Pancreas (tissue), 10 donors: ENCODE results near the gene ATF7IP2. TPM values are rescaled to one million over a fixed set of nuclear protein-coding genes. Genes with fewer than 3 reads are reported as not detected.

Experiments used
- ATAC-seq, 4 donors: fragments of 200-7000 bp; cut with Tn5 transposase; one replicate each; pipeline versions ENCODE4 v1.8.0 to v1.9.1; 2020; ENCODE audit warnings: mild to moderate bottlenecking in 4 of 4, moderate library complexity in 4 of 4
- DNase-seq, 6 donors: peaks; one replicate each; pipeline ENCODE4 v3.0.0-alpha.2; 2020
- FAIRE-seq: peaks from 2 replicates; lab custom pipeline; 2012; peaks lifted over from hg19 to GRCh38; lab: Jason Lieb, UNC
- H3K27ac ChIP-seq, 4 donors: fragments of 200-600 bp; sonication (generic); 1 replicate in 3 of 4; 2 replicates in 1 of 4; pipeline versions ENCODE4 v1.5.0 to v1.8.0; 2020
- H3K27me3 ChIP-seq, 4 donors: fragments of 200-600 bp; one replicate each; pipeline ENCODE4 v1.8.0; 2021
- H3K36me3 ChIP-seq, 3 donors: fragments of 200-600 bp; sonication (generic) in 1 of 3; one replicate each; pipeline versions ENCODE4 v1.5.0 to v1.8.0; 2020 to 2021
- H3K4me1 ChIP-seq, 3 donors: fragments of 200-600 bp; one replicate each; pipeline ENCODE4 v1.8.0; 2021
- H3K4me3 ChIP-seq, 4 donors: fragments of 200-600 bp; sonication (generic) in 2 of 4; one replicate each; pipeline versions ENCODE4 v1.5.0 to v1.8.0; 2020 to 2021
- H3K9me3 ChIP-seq, 4 donors: fragments of 200-600 bp; one replicate each; pipeline ENCODE4 v1.8.0; 2021
- WGBS, 2 donors: extraction: QIAGEN DNeasy Blood & Tissue Kit; methylation state at CpG; one replicate each; pipeline ENCODE4 v1.1.7; 2013; 5-methylcytosine and 5-hydroxymethylcytosine counted together
- intact Hi-C, 3 donors: fragments of 100-400 bp; cut with DNase I; formaldehyde crosslinking; loops; one replicate each; pipeline versions ENCODE4 v1.11.1 to v1.14.2; 2022
- polyA plus RNA-seq, 2 donors: library from polyadenylated mRNA; stranded (reverse); fragments of 200-250 nt; gene quantifications; one replicate each; pipeline ENCODE4 v1.2.3, GENCODE V29; 2013
- total RNA-seq, 6 donors: library from RNA; stranded (reverse); fragmentation: NEBNext Ultra II Directional in 4 of 6; extraction: Animal tissue kit (Norgen Biotek cat#: 25700) in 4 of 6; gene quantifications; one replicate each; pipeline versions ENCODE4 v1.2.1 to v1.2.4, GENCODE V29; 2021 to 2023
- TF ChIP-seq, protein P1 (sequence below), 4 donors: fragments of 200-600 bp; sonication (generic) in 3 of 4; IDR thresholded peaks; one replicate each; pipeline versions ENCODE4 v1.5.0 to v1.8.0; 2021; ENCODE audit warnings: antibody characterized with exemption in 4 of 4
- donor health status: healthy with polysubstance abuse.
- donor health status: DM: no; HTN: no; CAD: no; lungs with moderate emphysema.
- donor health status: DM: no; HTN: no; CAD: no.
- donor health status: control.
- donor health status: control.
- donor health status: Bipolar disorder and iron deficiency.
- donor health status: DM: yes; HTN: yes; CAD: no.
- donor health status: DM: no; HTN: no; CAD: no.
- donor health status: DM: no; HTN: no; CAD: no.
- donor health status: DM: yes; HTN: yes; CAD: no.

ATF7IP2 gene
- total and polyA plus RNA-seq, 8 donors: 11.0 to 37.4 (median 16.6) TPM

DNA sequence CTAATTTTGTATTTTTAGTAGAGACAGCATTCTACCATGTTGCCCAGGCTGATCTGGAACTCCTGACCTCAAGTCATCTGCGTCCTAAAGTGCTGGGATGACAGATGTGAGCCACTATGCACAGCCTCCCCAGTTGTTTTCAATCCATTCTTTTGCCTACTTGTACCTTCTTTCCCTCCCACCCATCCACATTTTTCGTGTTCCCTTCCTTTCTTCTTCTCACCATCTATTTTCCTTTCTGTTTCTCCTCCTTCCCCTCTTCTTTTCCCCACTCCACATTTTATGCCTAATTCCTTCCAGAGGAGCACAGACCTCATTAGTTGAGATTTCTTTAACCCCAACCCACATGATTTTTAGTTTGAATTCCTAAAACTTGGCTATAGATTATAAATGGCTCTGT is 94.3 kb downstream of the ATF7IP2 start:
- intact Hi-C loops: no loop called here
- no peak for DNase-seq
- Histone ChIP-seq H3K27me3 (no peaks in the 10 kb centered on the region), H3K27ac (no peak overlapping the region), H3K4me3 (no peak overlapping the region), H3K9me3 (no peaks in the 10 kb centered on the region), H3K36me3 (no peaks in the 10 kb centered on the region), H3K4me1 (no peaks in the 10 kb centered on the region)
- no peak for ATAC-seq
- FAIRE-seq: no peak
- 84 to 90% methylated on average over 2 of the region's 2 CpGs for WGBS, 2 donors
- TF ChIP-seq, protein P1, sequence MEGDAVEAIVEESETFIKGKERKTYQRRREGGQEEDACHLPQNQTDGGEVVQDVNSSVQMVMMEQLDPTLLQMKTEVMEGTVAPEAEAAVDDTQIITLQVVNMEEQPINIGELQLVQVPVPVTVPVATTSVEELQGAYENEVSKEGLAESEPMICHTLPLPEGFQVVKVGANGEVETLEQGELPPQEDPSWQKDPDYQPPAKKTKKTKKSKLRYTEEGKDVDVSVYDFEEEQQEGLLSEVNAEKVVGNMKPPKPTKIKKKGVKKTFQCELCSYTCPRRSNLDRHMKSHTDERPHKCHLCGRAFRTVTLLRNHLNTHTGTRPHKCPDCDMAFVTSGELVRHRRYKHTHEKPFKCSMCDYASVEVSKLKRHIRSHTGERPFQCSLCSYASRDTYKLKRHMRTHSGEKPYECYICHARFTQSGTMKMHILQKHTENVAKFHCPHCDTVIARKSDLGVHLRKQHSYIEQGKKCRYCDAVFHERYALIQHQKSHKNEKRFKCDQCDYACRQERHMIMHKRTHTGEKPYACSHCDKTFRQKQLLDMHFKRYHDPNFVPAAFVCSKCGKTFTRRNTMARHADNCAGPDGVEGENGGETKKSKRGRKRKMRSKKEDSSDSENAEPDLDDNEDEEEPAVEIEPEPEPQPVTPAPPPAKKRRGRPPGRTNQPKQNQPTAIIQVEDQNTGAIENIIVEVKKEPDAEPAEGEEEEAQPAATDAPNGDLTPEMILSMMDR (IDR thresholded peaks at IDR 0.05): no peak

DNA sequence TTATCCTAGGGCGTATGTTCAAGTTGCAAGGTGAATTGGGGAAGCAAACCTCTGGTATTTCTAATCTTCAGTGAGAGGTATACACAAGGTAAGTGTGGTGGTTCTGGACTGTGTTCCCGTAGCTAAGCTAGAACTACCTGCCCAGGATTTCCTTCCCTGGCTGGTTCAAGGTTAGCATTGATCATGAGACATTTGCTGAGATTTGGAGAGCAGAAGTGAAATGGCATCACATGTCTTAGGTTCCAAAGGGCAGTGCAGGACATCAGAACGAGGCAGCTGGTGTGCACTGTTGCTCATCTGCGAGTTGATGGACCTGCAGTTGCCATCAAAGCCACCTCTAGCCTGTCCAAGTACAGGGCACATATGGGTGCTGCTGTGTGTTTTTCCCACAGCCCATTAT is 99.3 kb downstream of the ATF7IP2 start:
- intact Hi-C loops: no loop called here
- TF ChIP-seq, protein P1 (IDR thresholded peaks at IDR 0.05): no peak
- no peak for FAIRE-seq
- ATAC-seq: no peak
- H3K27ac ChIP-seq: no peak overlapping the region
- no peak overlapping the region for H3K4me3 ChIP-seq
- no peak for DNase-seq
- H3K36me3 ChIP-seq: no peaks in the 10 kb centered on the region
- no peaks in the 10 kb centered on the region for H3K9me3 ChIP-seq
- no peaks in the 10 kb centered on the region for H3K27me3 ChIP-seq
- 82 to 91% methylated on average over 4 of the region's 4 CpGs for WGBS, 2 donors
- no peaks in the 10 kb centered on the region for H3K4me1 ChIP-seq

DNA sequence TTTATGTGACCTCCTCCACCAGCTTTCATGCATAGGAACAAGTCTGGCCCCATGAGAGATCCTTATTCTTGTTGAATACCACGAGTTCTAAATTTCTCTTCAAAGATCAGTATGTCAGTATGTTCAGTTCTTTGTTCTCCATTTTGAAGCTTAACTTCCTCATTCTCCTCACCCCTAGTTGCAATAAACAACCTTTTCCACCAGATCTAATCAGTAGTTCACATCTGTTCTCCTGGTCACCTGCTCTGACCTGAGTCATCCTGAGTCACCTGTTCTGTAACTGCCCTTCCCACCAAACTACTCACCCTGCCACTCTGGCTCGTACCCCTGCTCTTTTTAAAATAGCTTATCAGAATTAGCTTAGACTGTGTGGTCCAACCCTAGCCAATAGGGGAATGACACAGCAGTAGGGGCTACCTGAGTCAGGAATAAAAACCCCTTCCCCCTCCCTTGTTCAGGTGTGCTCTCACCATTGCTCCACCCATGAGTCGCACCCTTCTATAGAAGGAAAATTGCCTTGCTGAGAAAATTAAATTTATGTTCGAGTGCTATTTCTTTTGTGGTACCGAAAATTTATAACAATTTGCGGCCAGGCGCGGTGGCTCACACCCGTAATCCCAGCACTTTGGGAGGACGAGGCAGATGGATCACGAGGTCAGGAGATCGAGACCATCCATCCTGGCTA is 100.0 kb downstream of the ATF7IP2 start:
- DNase-seq (no peak), ATAC-seq (no peak), FAIRE-seq (no peak)
- Histone ChIP-seq H3K4me3 (no peak overlapping the region), H3K27ac (no peak overlapping the region), H3K36me3 (no peaks in the 10 kb centered on the region), H3K9me3 (no peaks in the 10 kb centered on the region), H3K27me3 (no peaks in the 10 kb centered on the region), H3K4me1 (no peaks in the 10 kb centered on the region)
- intact Hi-C loops: no loop called here
- WGBS, 2 donors: 95 to 96% methylated on average over 12 of the region's 12 CpGs
- TF ChIP-seq, protein P1 (IDR thresholded peaks at IDR 0.05): no peak

DNA sequence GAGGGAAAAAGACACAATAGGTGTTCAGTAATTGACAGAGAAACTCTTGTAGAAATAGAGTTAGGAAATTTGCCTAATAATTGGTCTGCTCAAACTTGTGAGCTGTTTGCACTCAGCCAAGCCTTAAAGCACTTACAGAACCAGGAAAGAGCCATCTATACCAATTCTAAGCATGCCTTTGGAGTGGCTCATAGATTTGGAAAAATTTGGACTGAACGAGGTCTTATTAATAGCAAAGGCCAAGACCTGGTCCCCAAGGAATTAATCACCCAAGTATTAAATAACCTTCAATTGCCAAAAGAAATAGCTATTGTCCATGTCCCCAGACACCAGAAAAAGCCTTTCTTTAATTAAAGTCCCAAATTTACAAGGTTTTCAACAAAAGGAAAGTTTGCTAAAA is 104.3 kb downstream of the ATF7IP2 start:
- ATAC-seq (no peak), DNase-seq (no peak), FAIRE-seq (no peak)
- H3K36me3 ChIP-seq: no peaks in the 10 kb centered on the region
- no peaks in the 10 kb centered on the region for H3K27me3 ChIP-seq
- TF ChIP-seq, protein P1 (IDR thresholded peaks at IDR 0.05): no peak
- H3K9me3 ChIP-seq: no peaks in the 10 kb centered on the region
- H3K27ac ChIP-seq: no peak overlapping the region
- H3K4me3 ChIP-seq: no peak overlapping the region
- no peaks in the 10 kb centered on the region for H3K4me1 ChIP-seq
- WGBS, 2 donors: 52 to 72% methylated on average over 1 of the region's 1 CpG
- intact Hi-C loops: no loop called here

DNA sequence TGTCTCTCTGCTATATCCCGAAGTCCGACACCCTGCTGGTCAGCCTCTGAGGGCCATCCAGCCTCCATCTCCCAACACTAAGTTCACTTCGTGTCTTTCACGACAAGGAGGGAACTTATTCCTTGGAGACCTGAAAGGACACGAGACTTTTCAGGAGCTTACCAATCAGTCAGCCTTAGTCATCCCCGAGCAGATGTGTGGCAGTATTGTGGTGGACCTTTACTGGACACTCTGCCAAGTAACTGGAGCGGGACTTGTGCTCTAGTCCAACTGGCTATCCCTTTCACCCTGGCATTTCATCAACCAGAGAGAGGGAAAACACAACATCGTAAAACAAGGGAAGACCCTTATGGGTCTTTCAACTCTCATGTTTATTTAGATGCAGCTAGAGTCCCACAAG is 107.4 kb downstream of the ATF7IP2 start:
- 86 to 95% methylated on average over 8 of the region's 8 CpGs for WGBS, 2 donors
- no peak for ATAC-seq
- Histone ChIP-seq H3K36me3 (no peaks in the 10 kb centered on the region), H3K27ac (no peak overlapping the region), H3K27me3 (no peaks in the 10 kb centered on the region), H3K4me3 (no peak overlapping the region), H3K4me1 (no peaks in the 10 kb centered on the region), H3K9me3 (no peaks in the 10 kb centered on the region)
- intact Hi-C loops: no loop called here
- TF ChIP-seq, protein P1 (IDR thresholded peaks at IDR 0.05): no peak
- no peak for FAIRE-seq
- no peak for DNase-seq
